ENCODE results near the gene RRP1B.

DNA sequence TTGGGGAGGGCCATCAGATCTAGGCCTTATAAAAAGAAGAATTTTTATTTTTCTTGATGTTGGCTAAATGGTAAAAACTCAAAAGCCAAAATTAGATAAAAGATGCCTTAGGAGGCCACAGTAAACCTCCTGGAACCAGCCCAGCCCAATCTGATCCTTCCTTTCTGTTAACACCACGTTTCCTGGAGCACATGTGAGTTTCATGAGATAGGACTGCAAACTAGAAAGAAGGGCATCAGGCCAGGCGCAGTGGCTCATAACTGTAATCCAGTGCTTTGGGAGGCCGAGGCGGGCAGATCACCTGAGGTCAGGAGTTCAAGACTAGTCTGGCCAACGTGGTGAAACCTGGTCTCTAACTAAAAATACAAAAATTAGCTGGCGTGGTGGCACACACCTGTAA, 6.7 kb upstream of the RRP1B start:
- TF ChIP-seq EZH2 (IDR thresholded peaks at IDR 0.05; ENCODE audit: borderline replicate concordance, insufficient read depth, low read length, poor library complexity, severe bottlenecking) (no peak), RAD21 (conservative IDR thresholded peaks at IDR 0.05) (no peak), POLR2AphosphoS5 (IDR thresholded peaks at IDR 0.05) (no peak), EP300 (conservative IDR thresholded peaks at IDR 0.05; ENCODE audit: poor library complexity, severe bottlenecking) (no peak), MXI1 (conservative IDR thresholded peaks at IDR 0.05; ENCODE audit: poor library complexity, severe bottlenecking) (no peak), TAF1 (IDR thresholded peaks at IDR 0.05; ENCODE audit: low read depth) (no peak)
- TF ChIP-seq, protein P1, sequence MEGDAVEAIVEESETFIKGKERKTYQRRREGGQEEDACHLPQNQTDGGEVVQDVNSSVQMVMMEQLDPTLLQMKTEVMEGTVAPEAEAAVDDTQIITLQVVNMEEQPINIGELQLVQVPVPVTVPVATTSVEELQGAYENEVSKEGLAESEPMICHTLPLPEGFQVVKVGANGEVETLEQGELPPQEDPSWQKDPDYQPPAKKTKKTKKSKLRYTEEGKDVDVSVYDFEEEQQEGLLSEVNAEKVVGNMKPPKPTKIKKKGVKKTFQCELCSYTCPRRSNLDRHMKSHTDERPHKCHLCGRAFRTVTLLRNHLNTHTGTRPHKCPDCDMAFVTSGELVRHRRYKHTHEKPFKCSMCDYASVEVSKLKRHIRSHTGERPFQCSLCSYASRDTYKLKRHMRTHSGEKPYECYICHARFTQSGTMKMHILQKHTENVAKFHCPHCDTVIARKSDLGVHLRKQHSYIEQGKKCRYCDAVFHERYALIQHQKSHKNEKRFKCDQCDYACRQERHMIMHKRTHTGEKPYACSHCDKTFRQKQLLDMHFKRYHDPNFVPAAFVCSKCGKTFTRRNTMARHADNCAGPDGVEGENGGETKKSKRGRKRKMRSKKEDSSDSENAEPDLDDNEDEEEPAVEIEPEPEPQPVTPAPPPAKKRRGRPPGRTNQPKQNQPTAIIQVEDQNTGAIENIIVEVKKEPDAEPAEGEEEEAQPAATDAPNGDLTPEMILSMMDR (IDR thresholded peaks at IDR 0.05; ENCODE audit: poor library complexity, severe bottlenecking) = no peak
- TF ChIP-seq, protein P2, sequence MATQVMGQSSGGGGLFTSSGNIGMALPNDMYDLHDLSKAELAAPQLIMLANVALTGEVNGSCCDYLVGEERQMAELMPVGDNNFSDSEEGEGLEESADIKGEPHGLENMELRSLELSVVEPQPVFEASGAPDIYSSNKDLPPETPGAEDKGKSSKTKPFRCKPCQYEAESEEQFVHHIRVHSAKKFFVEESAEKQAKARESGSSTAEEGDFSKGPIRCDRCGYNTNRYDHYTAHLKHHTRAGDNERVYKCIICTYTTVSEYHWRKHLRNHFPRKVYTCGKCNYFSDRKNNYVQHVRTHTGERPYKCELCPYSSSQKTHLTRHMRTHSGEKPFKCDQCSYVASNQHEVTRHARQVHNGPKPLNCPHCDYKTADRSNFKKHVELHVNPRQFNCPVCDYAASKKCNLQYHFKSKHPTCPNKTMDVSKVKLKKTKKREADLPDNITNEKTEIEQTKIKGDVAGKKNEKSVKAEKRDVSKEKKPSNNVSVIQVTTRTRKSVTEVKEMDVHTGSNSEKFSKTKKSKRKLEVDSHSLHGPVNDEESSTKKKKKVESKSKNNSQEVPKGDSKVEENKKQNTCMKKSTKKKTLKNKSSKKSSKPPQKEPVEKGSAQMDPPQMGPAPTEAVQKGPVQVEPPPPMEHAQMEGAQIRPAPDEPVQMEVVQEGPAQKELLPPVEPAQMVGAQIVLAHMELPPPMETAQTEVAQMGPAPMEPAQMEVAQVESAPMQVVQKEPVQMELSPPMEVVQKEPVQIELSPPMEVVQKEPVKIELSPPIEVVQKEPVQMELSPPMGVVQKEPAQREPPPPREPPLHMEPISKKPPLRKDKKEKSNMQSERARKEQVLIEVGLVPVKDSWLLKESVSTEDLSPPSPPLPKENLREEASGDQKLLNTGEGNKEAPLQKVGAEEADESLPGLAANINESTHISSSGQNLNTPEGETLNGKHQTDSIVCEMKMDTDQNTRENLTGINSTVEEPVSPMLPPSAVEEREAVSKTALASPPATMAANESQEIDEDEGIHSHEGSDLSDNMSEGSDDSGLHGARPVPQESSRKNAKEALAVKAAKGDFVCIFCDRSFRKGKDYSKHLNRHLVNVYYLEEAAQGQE (IDR thresholded peaks at IDR 0.05; ENCODE audit: borderline replicate concordance) = no peak
